Measurements from ENCODE around the gene PIK3CG.

GRCh38 chr7:106927536-106927935 is 62.5 kb downstream of the PIK3CG start:
- TF ChIP-seq CTCF (IDR thresholded peaks at IDR 0.05; ENCODE audit: low read depth, low read length), result no peak
- no peak for TF ChIP-seq EZH2phosphoT487 (IDR thresholded peaks at IDR 0.05; ENCODE audit: low read depth)
